ENCODE data around the gene IFT88. TPM values are rescaled to one million over a fixed set of nuclear protein-coding genes. Genes with fewer than 3 reads are reported as not detected.

The IFT88 gene
- total and polyA plus RNA-seq, 2 of the 8 experiments (the other 6 are each of a cell fraction or from before 2014, with no cell fraction given): 1.7 to 5.8 TPM

DNA sequence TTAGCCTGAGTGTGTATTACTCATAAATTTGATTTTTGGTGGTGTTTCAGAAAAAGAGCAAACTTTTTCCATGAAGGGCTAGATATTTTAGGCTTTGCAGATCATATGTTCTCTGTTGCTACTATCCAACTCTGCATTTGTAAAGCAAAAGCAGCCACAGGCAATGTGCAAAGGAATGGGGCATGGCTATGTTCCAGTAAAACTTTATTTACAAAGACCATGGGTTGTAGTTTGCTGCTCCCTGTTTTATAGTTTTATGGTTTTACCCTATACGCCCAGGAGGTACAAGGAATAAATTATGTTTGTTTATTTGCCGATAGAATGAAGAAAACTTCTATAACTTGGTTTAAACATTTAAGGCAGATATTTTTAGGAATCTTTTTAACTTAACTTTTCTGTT lies 23.6 kb downstream of the IFT88 start (continued):
- TF ChIP-seq CHD7 (IDR thresholded peaks at IDR 0.05; ENCODE audit: insufficient replicate concordance, low read length) (no peak), SRF (IDR thresholded peaks at IDR 0.05; ENCODE audit: low read depth, low read length) (no peak), CBX8 (IDR thresholded peaks at IDR 0.05; ENCODE audit: borderline replicate concordance, low read depth, low read length) (no peak), BRCA1 (IDR thresholded peaks at IDR 0.05; ENCODE audit: low read depth, low read length) (no peak), KDM4A (IDR thresholded peaks at IDR 0.05; ENCODE audit: low read depth, low read length, severe bottlenecking) (no peak)

Measured in H1 (cell line).